ENCODE data around the gene HMCES.

Gene HMCES

DNA sequence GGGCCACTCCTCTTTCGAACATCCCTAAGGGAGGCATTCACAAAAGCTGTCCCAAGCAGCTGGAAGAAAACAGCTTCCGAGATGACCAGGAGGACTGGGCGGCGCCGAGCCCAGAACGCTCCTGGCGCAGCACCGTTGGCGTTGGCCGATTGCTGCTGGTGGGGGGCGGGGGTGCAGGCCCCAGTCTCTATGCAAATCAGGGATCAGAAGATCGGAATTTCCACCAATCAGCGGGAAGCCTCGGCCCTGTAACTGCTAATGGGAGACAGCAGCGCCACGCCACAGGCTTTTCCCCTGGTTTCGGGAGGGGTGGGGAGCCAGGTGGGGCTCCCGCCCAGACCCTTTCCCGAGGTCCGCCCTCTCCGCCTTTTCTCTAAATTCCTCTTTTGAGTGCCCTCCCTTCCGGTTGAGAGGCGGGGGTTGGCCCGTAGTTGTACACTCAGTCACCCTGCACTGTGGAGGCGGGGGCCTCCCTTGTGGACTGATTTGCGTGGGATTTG is 27.0 kb downstream of the HMCES start:
- DNase-seq, result no peak

DNA sequence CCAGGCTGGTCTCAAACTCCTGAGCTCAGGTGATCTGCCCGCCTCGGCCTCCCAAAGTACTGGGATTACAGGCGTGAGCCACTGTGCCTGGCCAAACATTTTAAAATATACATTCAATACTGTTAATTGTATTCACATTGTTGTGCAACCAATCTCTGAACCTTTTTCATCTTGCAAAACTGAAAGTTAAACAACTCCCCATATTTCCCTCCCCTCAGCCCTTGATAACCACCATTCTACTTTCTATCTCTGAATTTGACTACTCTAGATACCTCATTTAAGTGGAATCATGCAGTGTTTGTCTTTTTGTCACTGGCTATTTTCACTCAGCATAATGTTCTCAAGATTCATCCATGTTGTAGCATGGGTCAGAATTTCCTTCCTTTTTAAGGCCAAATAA is 30.0 kb downstream of the HMCES start:
- DNase-seq, result no peak

DNA sequence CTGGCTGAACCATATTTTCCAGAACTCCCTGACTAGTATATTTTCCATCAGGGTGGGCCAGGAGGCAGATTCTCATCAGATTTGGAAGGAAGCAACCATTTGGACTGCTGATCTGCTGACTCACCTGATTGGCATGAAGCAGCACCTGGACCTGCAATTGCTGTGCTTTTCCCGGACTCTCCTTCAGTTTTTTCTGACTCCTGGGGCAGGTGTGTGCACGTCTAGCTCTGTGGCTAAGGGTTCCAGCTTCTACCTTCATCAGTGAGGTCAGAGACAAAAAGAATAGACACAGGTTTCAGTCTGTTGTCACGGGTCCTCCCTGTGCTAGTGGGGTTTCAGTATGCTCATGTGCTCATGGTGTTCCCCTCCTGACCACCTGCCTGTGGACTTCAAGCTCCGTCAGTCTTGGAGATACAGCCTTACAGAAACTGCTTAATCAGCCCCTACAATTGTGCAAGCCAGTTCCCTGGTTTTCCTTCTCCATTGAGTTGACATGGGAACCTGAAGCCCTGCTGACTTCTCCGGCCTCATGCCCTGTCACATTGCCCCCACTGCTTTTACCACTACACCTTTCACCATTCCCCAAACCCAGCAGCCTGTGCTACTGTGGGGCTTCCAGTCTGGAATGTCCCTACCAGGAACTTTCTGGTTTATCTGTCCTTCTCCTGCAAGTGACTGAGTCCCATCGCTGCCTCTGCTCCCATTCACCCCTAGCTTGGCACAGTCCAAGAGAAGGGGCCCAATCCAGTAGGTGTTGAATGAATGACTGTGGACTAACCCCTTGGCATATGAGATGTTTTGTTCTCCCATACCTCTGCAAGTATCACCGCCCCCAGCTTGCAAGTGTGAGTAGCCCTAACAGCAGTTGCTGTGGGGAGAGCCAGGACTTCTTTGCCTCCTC is 31.7 kb downstream of the HMCES start:
- DNase-seq, result no peak

DNA sequence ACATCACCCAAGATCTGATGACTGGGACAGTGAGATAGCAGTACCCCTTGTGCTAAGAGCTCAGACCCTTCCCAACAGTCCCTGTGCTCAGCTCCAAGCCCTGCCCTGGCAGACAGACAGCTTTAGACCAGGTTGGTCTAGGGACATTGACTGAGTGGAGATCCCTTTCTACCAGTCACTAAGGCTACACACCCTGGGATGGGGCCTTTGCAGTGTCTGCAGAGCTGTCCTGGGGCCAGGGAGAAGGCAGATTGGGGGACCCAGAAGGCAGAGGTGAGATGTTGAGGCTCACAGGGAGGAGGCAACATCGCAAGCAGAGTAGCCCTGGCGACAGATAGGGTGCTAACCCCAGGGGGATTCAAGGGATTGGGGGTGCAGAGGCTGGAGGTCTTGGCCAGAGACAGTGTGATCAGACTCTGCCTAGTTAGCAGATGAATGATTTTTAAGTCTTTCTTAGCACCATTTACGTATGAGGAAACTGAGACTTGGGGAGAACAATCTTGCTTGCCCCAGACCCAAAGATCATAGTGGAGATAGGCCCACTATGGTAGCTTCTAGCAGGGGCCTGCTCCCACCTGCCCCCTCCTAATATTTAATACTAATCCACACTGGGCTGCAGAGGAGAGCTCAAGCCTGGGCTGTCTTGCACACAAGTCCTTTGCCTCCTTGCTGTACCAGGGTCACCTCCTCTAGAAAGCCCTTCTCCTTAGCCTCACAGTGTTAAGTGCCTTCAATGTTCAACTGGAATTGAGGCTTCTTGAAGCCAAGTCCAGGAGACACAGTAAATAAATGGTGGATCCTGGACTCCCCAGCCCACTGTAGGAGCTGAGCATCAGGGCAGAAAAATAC is 32.6 kb downstream of the HMCES start:
- no peak for DNase-seq

DNA sequence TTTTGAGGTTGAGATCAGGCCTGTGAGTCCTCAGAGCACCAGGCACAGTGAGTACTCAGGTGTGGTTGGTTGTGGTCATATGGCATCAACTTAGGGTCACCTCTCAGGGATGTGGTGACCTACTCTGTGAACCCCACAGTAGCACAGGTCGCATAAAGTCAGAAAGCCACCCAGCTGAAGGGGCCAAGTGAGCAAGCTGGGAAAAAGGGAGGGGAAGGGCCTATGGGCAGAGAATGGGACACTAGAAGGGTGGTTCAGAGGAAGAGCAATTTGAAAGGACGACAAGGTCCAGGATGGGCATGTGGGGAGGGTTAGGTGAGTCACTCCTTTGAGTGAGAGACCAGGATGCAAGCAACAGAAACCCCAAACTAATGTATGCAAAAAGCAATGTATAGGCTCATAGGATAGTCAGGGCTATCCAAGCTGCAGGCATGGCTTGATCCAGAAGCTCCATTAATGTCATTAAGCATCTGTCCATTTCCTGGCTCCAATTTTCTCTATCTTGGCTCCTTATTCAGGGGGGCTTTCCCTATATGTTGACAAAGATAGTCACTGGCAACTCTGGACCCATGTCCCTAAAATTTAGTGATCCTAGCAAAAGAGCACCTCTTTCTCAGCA is 33.5 kb downstream of the HMCES start:
- DNase-seq, result no peak

DNA sequence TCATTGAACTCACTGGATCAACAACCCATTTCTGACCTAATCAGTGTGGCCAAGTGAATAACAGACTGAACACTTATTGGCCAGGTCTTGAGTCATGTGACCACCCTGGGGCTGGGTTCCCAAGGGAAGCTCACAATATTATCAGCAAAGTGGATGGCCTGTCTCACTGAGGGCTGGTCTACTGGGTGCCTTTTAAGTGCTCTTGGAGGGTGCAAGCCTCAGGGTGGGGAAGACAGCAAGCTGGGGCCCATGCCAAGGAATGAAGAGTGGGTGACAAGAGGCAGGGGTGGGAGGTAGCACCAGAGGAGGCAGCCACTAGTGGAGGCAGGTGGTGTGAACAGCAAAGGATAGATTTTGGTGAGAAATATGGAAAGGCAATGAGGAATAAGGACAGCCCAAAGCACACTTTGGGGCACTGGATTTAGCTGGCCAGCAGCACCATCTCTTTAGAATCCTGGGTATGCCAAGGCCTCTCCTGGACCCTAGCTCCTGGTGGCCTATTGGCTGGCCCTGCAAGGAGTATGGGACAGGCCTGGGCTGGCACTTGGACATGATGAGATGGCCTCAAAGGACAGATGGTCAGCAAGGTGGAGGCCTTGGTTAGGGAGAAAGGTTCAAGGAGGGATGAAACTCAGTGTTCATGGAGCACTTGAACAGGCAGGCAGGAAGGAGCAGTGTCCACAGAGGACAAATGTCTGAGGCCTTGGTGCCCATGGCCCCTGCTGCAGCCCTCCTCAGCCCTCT is 34.2 kb downstream of the HMCES start:
- DNase-seq, result no peak

DNA sequence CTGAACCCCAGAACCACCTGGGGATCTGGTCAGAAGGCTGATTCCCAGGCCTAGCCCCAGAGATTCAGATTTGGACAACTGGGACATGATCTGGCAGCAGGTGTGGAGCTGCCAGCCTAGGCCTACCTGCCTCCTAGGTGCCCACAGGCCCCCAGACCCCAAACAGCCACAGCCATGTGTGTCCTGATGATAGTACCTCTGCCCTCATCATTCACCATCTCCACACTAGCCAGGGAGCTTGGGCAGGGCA is 34.7 kb downstream of the HMCES start:
- no peak for DNase-seq

DNA sequence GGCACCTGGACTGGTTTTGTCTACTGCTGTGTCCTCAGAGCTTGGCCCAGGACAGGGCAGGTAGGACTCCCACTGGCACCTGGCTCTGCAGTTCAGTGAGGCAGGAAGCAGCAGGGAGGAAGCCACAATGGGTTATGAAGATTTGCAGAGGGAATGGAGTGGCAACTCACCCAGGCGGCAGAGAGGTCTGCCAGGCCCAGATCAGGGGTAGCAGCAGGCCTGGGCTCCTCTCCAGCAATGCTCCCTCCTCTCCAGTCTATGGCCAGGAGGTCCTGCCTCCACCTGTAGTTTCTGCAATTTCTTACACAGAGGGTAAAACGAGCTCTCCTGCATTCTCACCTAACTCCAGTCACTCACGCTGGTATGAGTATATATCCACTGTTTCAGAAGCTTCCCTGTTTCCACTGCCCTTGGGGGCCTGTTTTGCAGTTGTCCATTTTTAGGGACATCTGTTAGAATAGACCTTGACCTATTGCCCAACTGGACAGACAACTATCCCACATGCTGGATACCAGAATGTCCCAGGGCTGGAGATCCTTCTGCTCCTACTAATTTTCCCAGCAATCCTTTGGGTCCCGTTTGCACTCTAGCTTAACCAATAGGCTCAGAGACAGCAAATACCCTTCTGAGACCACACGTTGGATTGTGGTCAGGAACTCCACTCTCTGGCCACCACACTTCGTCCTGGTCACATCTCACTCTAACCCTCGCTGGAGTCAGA is 35.2 kb downstream of the HMCES start:
- no peak for DNase-seq

DNA sequence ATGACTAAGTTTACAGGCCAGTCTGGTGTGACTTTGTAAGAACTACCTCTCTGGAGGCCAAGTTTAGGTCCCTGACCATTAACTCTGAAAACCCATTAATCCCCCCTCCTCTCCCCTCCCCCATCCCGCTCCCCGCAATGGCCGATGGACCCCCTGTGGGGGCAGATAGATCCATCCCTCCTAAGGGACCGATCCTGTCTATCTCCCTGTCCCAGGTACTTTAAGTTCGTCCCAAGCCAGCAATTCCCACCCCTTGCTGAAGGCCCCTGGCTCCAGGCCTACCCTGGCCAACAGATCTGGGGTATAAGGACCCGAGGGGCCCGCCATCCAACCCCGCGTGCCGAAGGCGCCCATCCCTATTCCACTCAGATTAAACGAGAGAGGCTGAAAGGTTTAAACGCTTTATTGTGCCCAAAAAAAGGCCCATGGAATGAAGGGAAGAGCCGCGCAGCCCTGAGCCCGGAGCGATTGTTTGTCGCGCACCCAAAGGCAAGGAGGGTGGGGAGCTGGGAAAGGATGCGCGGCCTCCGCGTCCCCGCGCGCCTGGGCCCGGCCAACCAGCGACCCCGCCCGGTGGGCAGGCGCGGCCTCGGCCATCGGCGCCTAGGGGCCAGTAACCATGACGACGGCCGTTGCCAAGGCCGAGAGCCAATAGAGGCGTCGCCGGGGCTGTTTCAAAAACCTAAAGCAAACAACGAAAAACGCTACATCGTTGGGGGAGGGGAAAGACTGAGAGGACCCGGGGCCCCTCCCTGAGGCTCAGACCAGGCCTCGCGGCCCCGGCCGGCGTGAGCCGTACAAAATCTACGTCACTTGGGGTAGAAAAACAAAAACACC is 35.9 kb downstream of the HMCES start:
- DNase-seq, result no peak

DNA sequence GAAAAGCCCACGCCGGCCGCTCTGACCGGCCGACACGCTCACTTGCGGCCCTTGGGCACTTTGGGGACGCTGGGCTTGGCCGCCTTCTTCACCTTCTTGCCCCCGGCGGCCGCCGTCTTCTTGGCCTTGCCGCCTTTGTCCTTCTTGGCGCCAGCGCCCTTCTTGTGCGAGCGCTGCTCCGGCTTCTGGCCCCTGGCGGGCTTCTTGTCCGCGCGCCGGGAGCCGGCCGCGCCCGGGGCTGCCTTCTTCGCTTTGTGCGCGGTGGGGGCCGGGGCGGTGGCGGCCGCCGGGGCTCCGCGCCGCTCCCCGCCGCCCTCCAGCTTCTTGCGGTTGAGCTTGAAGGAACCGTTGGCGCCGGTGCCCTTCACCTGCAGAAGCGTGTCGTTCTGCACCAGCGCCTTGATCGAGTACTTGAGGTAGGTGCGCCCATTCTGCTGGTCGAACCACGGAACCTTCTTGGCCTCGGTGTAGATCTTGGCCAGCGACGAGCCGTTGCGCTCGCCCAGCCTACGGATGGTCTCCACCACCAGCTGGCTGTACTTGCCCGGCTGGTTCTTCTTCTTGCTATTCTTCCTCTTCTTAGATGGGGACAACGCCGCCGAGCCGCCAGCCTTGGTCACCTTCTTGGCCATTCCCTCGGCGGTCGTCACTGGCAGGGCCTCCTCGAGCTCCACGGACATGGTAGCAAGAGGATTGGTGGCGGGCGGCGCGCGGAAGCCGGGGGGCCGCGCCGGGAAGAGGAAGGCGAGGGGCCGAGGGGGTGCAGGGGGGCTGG is 36.7 kb downstream of the HMCES start:
- DNase-seq, result peak; percentile 22

DNA sequence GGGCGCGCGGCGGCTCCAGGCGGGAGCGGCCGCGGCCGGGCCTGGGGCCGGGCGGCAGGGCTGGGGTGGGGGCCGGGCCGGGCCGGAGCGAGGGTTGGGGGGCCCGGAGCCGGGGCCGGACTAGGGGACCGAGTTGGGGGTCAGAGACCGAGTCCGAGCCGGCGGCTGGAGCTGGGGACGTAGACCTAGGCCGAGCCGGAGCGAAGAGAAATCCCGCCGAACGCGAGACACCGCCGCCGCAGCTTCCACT is 37.3 kb downstream of the HMCES start:
- no peak for DNase-seq

DNA sequence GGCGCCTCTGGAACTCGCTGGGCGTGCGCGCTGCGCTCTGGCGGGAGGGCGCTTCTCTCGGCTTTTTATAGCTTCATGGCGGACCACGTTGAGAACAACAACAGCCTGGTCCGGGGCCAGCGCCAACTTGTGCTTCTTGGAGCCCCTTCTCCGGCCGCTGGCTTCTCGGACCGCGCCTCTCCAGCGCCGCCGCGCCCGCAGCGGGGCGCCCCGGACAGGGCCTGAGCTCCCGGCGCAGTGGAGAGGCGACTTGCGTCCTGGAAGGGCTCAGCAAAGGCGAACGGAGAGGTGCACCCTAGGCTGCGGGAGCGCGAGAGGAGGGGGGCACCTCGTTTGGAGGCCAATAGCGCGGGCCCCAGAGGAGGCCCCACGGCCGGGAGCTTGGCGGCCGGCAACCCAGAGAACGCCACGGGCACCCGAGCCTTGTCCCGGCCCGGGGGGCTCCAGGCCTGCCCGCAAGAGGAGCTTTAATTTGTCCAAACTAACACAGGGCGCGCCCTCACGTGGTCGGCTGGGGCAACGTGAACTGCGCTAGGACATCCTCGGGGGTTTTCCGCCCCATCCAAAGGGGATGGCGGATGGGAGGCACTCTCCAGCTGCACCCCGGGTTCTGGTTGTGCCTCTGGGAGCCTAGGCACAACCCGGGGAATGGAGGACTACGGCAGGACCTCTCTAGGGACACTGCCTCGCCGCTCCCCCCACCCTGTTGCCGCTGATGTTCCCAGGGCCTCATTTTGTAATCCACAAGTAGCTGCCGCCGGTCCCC is 37.8 kb downstream of the HMCES start:
- DNase-seq, result peak; percentile 94

DNA sequence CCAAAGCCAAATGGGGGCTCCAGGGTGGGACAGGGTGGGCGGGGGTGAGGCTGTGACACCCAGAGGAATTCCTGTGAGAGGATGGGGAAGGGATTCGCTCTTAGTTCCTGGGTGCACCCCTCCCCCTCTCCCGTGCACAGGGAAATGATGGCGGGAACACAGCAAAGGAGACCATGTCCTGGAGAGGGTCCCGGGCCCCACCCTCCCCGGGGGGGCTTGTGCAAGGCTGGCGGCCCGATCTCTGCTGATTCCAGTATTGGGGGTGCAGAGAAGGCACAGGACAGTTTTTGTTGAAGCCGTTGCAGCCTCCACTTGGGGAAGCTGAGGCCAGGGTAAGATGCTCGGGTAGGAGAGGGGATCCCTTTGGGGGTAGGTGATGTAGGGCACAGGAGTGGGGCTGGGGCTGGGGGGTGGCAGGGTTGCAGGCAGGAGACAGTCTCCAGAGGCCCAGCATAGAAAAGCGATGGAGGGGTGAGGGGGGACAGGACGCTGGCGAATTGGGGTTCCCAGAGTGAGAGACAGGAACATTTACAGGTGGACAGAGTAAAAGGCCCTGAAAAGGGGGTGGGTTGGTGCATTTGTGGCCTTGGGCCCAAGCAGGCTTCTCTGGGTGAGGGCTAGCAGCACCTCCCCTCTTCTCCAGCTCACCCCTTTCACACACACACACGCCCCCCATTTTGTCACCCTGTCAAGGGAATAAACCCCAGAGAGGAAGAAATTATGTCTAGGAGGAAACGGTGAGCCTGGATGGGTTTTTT is 38.5 kb downstream of the HMCES start:
- DNase-seq, result no peak

DNA sequence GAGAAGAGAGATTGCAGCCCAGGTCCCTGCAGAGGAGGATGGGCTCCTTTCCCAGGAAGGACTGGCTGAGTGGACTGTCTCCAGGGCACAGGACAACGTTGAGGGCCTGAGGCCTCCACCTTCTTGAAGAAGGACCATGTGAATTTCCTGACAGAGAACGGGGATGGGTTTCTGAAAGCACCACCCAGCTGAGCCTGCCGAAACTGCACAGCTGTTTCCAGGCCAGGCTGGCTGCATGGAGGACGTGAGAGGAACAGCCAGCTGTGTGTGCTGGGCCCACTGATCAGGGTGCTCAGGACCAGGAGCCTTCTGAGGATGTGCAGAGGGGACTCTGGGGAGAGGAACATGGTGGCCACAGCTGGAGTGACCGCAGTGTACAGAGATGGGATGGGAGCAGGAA is 39.2 kb downstream of the HMCES start:
- no peak for DNase-seq

DNA sequence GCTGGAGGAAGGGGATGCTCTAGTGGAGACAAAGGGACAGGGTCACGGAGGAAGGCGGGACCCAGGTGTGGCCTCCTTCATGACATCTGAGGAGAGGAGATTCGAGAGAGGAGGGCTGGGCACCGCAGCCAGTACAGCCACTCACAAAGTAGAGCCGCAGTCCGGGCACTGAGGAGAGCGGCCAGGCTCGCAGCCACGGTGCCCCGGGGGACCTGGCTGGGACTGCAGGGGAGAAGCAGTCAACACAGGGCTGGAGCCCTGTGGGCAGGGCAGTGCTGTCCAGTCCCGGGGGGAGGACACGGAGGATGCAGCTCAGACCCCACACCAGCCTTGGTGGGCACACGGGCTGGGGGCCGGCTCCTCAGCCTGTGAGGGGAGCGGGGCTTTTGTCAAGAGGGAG is 40.3 kb downstream of the HMCES start:
- DNase-seq, result no peak

DNA sequence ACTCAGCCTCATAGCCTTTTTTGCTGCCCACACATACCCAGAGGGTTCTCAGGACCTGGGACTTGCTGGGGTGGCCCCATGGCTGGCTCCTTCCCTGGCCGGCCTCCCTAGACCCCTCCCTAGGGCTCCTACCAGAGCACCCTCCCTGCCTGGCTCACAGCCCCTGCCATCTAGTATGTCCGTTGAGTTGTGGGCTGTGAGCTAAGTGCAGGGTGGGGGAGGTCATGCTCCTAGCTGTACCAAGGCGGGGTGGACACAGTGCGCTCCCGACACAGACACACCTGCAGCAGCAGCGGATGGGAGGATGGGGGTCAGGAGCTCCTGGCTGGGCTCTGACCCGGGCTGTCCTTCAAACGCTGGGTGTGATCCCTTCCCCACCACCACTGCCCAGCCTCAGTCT is 41.6 kb downstream of the HMCES start:
- DNase-seq, result no peak

DNA sequence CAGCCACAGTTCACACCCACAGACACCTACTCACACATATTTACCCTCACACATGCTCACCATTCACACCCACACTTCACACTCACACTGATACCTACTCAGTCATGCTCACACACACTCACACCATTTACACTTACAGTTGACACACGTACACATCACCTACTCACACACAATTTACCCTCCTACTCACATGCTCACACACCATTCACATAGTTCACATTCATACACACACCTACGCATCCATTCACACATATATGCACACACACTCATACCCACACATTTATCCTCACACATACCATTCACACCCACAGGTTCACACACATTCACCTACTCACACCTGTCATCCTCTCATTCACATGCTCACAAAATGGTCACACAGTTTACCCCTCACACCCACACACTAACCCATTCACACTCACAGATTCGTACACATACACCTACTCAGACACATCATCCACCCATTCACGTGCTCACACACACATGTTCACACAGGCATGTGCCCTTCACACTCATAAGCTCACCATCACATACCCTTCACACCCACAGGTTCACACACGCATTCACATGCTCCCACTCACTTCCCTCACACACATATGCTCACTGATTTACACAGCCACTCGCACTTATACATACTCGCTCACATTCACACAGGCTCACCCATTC is 42.3 kb downstream of the HMCES start:
- no peak for DNase-seq

DNA sequence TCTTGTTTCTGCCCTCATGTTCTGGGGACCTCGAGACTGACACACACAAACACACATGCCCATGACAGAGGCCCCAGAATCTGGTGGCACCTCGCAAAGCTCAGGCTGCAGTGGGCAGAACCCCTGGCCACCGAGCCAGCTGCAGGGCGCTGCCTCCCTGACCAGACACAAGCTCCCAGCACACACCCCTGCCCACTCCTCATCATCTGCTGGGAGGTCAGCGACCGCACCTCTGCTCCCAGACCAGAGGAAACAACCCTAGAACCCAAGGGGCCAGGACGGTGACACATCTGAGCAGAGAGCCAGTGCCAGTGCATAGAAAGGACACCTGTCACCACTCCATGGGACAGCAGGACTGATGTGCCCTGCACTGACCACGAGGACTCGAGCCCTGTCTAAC is 43.2 kb downstream of the HMCES start:
- no peak for DNase-seq
